Lung (tissue), 12 donors: ENCODE measurements around the gene PSMB2. TPM values are rescaled to one million over a fixed set of nuclear protein-coding genes. Genes with fewer than 3 reads are reported as not detected.

ENCODE experiments used
- ATAC-seq: fragments of 200-7000 bp; cut with Tn5 transposase; one replicate; pipeline ENCODE4 v1.9.1; 2020; ENCODE audit warnings: moderate number of reproducible peaks; ENCODE audit not compliant: insufficient read depth, low FRiP score
- DNase-seq, 3 donors: peaks; one replicate each; pipeline ENCODE4 v3.0.0-alpha.2; 2013 to 2017
- H3K27ac ChIP-seq, 2 donors: one replicate each; pipeline ENCODE4 v1.5.1; 2013; ENCODE audit warnings: mild to moderate bottlenecking in 2 of 2, moderate library complexity in 2 of 2, control low read depth in 1 of 2, inconsistent platforms in 1 of 2, low read depth in 1 of 2, low read length in 1 of 2
- H3K27me3 ChIP-seq, 3 donors: one replicate each; pipeline ENCODE4 v1.5.1; 2013; ENCODE audit warnings: low read length in 2 of 3; ENCODE audit not compliant: control insufficient read depth in 3 of 3, insufficient read depth in 3 of 3
- H3K36me3 ChIP-seq, 4 donors: one replicate each; pipeline ENCODE4 v1.5.1; 2013; ENCODE audit warnings: low read length in 4 of 4, mild to moderate bottlenecking in 1 of 4, moderate library complexity in 1 of 4; ENCODE audit not compliant: control insufficient read depth in 4 of 4, insufficient read depth in 4 of 4
- H3K4me1 ChIP-seq, 5 donors: one replicate each; pipeline ENCODE4 v1.5.1; 2013; ENCODE audit warnings: low read length in 5 of 5, mild to moderate bottlenecking in 2 of 5, moderate library complexity in 1 of 5; ENCODE audit not compliant: control insufficient read depth in 5 of 5, insufficient read depth in 5 of 5
- H3K4me3 ChIP-seq: one replicate; pipeline ENCODE4 v1.5.1; 2013; ENCODE audit warnings: mild to moderate bottlenecking, control low read depth, moderate library complexity
- H3K9ac ChIP-seq, 2 donors: one replicate each; pipeline ENCODE4 v1.5.1; 2013; ENCODE audit warnings: low read length in 2 of 2, control low read depth in 1 of 2; ENCODE audit not compliant: insufficient read depth in 1 of 2
- H3K9me3 ChIP-seq, 4 donors: one replicate each; pipeline ENCODE4 v1.5.1; 2013; ENCODE audit warnings: low read length in 3 of 4, mild to moderate bottlenecking in 1 of 4, moderate library complexity in 1 of 4; ENCODE audit not compliant: control insufficient read depth in 4 of 4, insufficient read depth in 3 of 4
- WGBS, 2 donors: extraction: QIAGEN DNeasy Blood & Tissue Kit; methylation state at CpG; one replicate each; pipeline ENCODE4 v1.1.7; 2013; 5-methylcytosine and 5-hydroxymethylcytosine counted together
- polyA plus RNA-seq, 2 donors: library from polyadenylated mRNA; stranded (reverse); fragments of 200-250 nt; gene quantifications; one replicate each; pipeline ENCODE4 v1.2.1, GENCODE V29; 2013
- total RNA-seq, 2 donors: library from RNA; depleted of rRNA in 1 of 2; stranded (reverse); fragments of >200 nt in 1 of 2; gene quantifications; one replicate each; pipeline ENCODE4 v1.2.1, GENCODE V29; 2014 to 2021
- TF ChIP-seq, protein P1 (sequence below): IDR thresholded peaks from 2 replicates; pipeline ENCODE4 v1.5.1; 2012; ENCODE audit warnings: mild to moderate bottlenecking; ENCODE audit errors: control extremely low read depth, extremely low read depth
- donor health status: control.
- donor health status: control.
- donor health status: Bipolar disorder and iron deficiency.
- donor health status: healthy.
- donor health status: DM: yes; HTN: yes; CAD: no.

The PSMB2 gene
- total and polyA plus RNA-seq, 4 donors = 32.0 to 59.2 (median 57.8) TPM

DNA sequence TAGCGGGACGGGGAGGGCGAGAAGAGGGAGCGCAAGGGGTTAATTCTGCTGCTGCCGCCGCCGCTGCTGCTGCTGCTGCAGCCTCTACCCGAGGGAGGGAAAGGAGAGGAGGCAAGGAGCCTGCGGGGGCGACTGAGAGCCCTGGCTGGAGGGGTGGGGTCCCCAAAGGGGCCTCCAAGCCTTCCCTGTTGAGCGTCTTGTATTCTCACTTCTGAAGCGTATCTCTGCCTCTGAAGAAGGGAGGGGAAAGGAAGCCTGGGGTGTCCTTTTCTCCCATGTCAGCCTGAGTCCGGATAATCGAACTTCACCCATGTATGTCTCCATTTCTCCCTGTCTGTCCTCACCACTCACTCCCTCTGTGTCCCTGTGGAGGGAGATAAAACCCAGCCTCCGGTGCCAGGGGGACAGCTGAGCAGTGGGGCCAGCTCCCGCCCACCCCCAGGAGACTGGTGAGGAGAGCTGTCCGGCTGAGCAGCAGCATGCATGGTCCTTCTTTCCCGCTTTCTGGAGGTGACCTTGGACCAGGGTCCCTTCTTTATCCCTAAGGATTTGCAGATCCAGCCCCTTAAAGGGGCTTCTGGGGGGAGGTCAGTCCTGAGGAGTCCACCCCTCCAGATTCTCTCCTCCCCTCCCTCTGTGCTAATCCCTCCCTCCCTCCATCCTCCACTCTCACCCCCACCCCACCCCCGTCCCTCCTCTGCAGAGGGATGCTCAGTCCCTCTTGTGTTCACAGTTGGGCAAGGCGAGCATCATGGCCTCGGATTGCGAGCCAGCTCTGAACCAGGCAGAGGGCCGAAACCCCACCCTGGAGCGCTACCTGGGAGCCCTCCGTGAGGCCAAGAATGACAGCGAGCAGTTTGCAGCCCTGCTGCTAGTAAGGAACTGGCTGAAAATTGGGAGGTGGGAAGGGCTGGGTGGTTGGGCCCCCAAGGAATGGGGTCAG is 82.7 kb downstream of the PSMB2 start:
- ATAC-seq = no peak
- TF ChIP-seq, protein P1, sequence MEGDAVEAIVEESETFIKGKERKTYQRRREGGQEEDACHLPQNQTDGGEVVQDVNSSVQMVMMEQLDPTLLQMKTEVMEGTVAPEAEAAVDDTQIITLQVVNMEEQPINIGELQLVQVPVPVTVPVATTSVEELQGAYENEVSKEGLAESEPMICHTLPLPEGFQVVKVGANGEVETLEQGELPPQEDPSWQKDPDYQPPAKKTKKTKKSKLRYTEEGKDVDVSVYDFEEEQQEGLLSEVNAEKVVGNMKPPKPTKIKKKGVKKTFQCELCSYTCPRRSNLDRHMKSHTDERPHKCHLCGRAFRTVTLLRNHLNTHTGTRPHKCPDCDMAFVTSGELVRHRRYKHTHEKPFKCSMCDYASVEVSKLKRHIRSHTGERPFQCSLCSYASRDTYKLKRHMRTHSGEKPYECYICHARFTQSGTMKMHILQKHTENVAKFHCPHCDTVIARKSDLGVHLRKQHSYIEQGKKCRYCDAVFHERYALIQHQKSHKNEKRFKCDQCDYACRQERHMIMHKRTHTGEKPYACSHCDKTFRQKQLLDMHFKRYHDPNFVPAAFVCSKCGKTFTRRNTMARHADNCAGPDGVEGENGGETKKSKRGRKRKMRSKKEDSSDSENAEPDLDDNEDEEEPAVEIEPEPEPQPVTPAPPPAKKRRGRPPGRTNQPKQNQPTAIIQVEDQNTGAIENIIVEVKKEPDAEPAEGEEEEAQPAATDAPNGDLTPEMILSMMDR = no peak
- Histone ChIP-seq H3K27me3 (no peaks in the 10 kb centered on the region), H3K4me3 (peak overlapping the region; percentile 82), H3K36me3 (peaks cover 1 to 13% (median 7%) of the 10 kb centered on the region in 4 donors), H3K4me1 (peaks cover 0 to 47% (median 24%) of the 10 kb centered on the region in 5 donors), H3K27ac (peak overlapping the region; percentile 82 to 83), H3K9ac (peak overlapping the region in 1 of 2 donors; percentile 26), H3K9me3 (no peaks in the 10 kb centered on the region)
- peak; percentile 43 to 54 (median 49) for DNase-seq
- WGBS, 2 donors = 33 to 42% methylated on average over 19 to 26 of the region's 26 CpGs

DNA sequence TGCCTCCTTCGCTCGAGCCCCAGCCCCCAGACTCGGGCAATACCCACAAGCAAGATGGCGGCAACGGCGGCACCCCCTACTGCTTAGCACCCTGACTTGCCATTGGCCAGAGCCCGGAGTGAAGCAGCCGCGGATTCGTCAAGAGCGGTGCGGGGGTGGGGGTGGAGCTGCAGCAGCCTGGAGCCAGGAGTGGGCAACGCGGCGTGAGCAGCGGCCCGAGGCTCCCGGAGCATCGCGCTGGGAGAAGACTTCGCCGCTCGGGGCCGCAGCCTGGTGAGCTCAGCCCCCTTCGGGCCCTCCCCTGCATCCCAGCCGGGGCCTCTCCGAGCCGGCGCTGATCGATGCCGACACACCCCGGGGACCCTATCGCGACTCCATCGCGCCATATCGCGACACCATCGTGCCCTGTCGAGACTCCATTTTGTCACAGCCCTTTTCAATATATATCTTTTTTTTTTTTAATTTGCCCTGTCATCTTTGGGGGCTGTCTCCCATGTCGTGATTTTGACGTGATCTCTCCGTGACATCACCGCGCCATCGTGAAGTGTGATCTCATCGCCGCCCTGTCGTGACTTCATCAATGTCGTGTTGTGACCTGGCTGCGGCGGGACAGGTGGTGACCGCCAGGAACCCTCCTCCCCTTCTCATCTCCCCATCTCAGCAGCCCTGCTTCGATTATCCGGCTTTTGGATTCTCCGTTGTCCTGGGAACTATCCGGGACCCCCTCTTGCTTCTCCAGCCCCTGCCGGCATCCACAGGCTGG is 83.5 kb downstream of the PSMB2 start, which contains the start of gene NCDN:
Gene NCDN, plus strand, starts transcription at position 189 of the 763 bp plus-strand sequence. Its CDS starts 392 bp downstream, at position 581.
- peak; percentile 98 to 99 (median 99) for DNase-seq
- WGBS, 2 donors = 0% methylated on average over 54 to 58 of the region's 58 CpGs
- Histone ChIP-seq H3K27ac (peak within 1 kb of the TSS; percentile 89 to 99), H3K27me3 (no peaks in the 10 kb centered on the region), H3K36me3 (peaks cover 4 to 9% (median 6%) of the 10 kb centered on the region in 4 donors), H3K4me3 (peak within 1 kb of the TSS; percentile 82), H3K9me3 (no peaks in the 10 kb centered on the region), H3K9ac (peak within 1 kb of the TSS; percentile 79 to 84), H3K4me1 (peaks cover 0 to 54% (median 28%) of the 10 kb centered on the region in 5 donors)
- peak; percentile 94 for ATAC-seq
- TF ChIP-seq, protein P1 = no peak

DNA sequence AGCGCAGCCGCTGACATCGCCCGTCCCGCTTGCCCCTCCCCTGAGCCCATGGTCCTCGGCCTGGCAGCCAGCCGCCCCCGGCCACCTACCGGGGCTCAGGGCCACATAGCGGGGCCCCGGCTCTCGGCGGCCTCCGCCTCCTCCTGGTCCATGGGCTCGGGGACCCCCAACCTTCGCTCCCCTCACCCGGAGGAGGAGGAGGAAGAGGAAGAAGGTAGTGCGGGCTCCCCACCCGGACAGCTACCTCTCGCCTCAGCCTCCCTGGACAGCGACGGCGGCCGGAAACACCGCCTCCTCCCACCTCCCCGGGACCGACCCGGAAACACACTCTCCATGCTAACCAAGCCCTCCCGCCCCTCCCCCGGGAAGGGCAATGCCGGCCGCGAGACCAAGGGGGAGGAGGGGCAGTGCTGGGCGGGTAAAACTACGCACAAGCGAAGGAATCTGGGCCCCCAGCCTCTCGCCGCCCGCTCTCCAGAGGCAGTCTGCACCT is 84.2 kb downstream of the PSMB2 start, which contains the start of gene KIAA0319L:
Gene KIAA0319L, minus strand, starts transcription at position 286 of the 493 bp plus-strand sequence. CDS start 2,912 bp downstream, outside the sequence.
- Histone ChIP-seq H3K27me3 (no peaks in the 10 kb centered on the region), H3K9me3 (no peaks in the 10 kb centered on the region), H3K4me3 (peak within 1 kb of the TSS; percentile 82), H3K27ac (peak within 1 kb of the TSS; percentile 89 to 99), H3K9ac (peak within 1 kb of the TSS; percentile 79 to 84), H3K4me1 (peaks cover 0 to 54% (median 28%) of the 10 kb centered on the region in 5 donors), H3K36me3 (peaks cover 4 to 13% (median 7%) of the 10 kb centered on the region in 4 donors)
- TF ChIP-seq, protein P1 = no peak
- ATAC-seq = peak; percentile 89
- 0 to 2% methylated on average over 32 to 39 of the region's 39 CpGs for WGBS, 2 donors
- DNase-seq = no peak
